Prostate gland (tissue), 2 donors: ENCODE measurements around the gene FOXP2.

Experiments used
- POLR2A ChIP-seq: fragments of 450-650 bp; IDR thresholded peaks from one replicate; pipeline ENCODE4 v1.6.1; 2016; ENCODE audit warnings: antibody characterized with exemption, mild to moderate bottlenecking
- POLR2AphosphoS5 ChIP-seq: sonication (generic); formaldehyde crosslinking; IDR thresholded peaks from one replicate; pipeline ENCODE4 v1.6.1; 2017; ENCODE audit warnings: antibody characterized with exemption
- TF ChIP-seq, protein P1 (sequence below), 4 experiments: fragments of 200-600 bp in 2 of 4; fragments of 450-650 bp in 2 of 4; sonication (generic) in 2 of 4; IDR thresholded peaks; 1 replicate in 3 of 4; 2 replicates in 1 of 4; pipeline ENCODE4 v1.5.1; 2016 to 2019; ENCODE audit warnings: antibody characterized with exemption in 4 of 4, mild to moderate bottlenecking in 2 of 4, moderate library complexity in 2 of 4

DNA sequence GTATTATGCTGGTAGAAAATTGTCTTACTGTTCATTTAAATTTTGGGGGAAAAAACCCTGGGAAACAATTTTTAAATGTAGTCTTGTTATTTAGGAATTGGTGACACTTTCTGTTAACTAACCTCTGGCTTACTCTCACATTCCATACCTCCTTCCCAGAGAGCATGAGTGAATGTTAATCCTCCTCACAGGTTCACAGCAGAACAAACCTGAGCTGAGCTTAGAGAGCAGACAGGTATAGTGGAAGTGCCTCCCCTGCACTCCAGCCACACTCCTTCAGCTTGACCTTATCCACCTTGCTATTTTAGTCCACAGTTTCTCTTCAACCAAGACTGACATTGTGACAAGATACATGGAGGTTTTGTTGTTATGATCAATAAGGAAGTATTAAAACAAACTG lies 235.9 kb downstream of the FOXP2 start:
- no peak for TF ChIP-seq POLR2A
- no peak for TF ChIP-seq POLR2AphosphoS5
- TF ChIP-seq, protein P1, sequence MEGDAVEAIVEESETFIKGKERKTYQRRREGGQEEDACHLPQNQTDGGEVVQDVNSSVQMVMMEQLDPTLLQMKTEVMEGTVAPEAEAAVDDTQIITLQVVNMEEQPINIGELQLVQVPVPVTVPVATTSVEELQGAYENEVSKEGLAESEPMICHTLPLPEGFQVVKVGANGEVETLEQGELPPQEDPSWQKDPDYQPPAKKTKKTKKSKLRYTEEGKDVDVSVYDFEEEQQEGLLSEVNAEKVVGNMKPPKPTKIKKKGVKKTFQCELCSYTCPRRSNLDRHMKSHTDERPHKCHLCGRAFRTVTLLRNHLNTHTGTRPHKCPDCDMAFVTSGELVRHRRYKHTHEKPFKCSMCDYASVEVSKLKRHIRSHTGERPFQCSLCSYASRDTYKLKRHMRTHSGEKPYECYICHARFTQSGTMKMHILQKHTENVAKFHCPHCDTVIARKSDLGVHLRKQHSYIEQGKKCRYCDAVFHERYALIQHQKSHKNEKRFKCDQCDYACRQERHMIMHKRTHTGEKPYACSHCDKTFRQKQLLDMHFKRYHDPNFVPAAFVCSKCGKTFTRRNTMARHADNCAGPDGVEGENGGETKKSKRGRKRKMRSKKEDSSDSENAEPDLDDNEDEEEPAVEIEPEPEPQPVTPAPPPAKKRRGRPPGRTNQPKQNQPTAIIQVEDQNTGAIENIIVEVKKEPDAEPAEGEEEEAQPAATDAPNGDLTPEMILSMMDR (IDR thresholded peaks at IDR 0.05), result no peak
